K562 (cell line): ENCODE measurements around the gene CIAO3. TPM values are rescaled to one million over a fixed set of nuclear protein-coding genes. Genes with fewer than 3 reads are reported as not detected.

ENCODE experiments used
- BRF1 ChIP-seq: IDR thresholded peaks from 3 replicates; pipeline ENCODE4 v1.6.1; 2011; ENCODE audit warnings: borderline replicate concordance, mild to moderate bottlenecking; ENCODE audit not compliant: insufficient read length; ENCODE audit errors: extremely low read depth
- CBFA2T2 ChIP-seq: fragments of 450-650 bp; conservative IDR thresholded peaks from 2 replicates; pipeline ENCODE4 v1.6.1; 2017; ENCODE audit warnings: mild to moderate bottlenecking
- CHD2 ChIP-seq: IDR thresholded peaks from 2 replicates; pipeline ENCODE4 v1.6.1; 2011; ENCODE audit warnings: low read depth, low read length
- ID3 ChIP-seq, 2 experiments: fragments of 250-450 bp in 1 of 2; fragments of 450-650 bp in 1 of 2; sonication (Bioruptor Pico) in 1 of 2; IDR thresholded peaks; 2 replicates each; pipeline versions ENCODE4 v1.6.1 to v1.8.0; 2016 to 2021; ENCODE audit warnings: mild to moderate bottlenecking in 2 of 2, moderate library complexity in 2 of 2, missing compliant biosample characterization in 1 of 2, missing genetic modification characterization in 1 of 2
- IFI16 ChIP-seq: fragments of 250-450 bp; sonication (Bioruptor Pico); IDR thresholded peaks from 2 replicates; pipeline ENCODE4 v2.1.2; 2022; ENCODE audit warnings: mild to moderate bottlenecking, inconsistent platforms
- LARP7 ChIP-seq: fragments of 450-650 bp; IDR thresholded peaks from 2 replicates; pipeline ENCODE4 v1.6.1; 2016
- NFIX ChIP-seq: fragments of 250-450 bp; sonication (Bioruptor Pico); IDR thresholded peaks from 2 replicates; pipeline ENCODE4 v1.4.0; 2020; ENCODE audit warnings: low read depth, mild to moderate bottlenecking, moderate library complexity
- POU5F1 ChIP-seq: fragments of 150-350 bp; IDR thresholded peaks from 2 replicates; pipeline ENCODE4 v1.6.1; 2014; ENCODE audit warnings: borderline replicate concordance, low read length, low read depth, mild to moderate bottlenecking; ENCODE audit not compliant: partially characterized antibody
- PURB ChIP-seq: sonication (generic); formaldehyde crosslinking; IDR thresholded peaks from 2 replicates; pipeline ENCODE4 v1.9.0; 2021; ENCODE audit warnings: low read depth, mild to moderate bottlenecking, missing genetic modification reagents
- RBM14 ChIP-seq: fragments of 200-400 bp; formaldehyde crosslinking; IDR thresholded peaks from 2 replicates; pipeline ENCODE4 v1.6.1; 2018; ENCODE audit warnings: low read depth, mild to moderate bottlenecking, low read length, moderate library complexity, borderline replicate concordance; ENCODE audit not compliant: insufficient read depth
- RBM34 ChIP-seq: fragments of 200-400 bp; formaldehyde crosslinking; IDR thresholded peaks from 2 replicates; pipeline ENCODE4 v1.6.1; 2018; ENCODE audit warnings: low read length, borderline replicate concordance; ENCODE audit not compliant: insufficient read depth
- SRSF3 ChIP-seq: fragments of 200-400 bp; formaldehyde crosslinking; IDR thresholded peaks from 2 replicates; pipeline ENCODE4 v1.6.1; 2016; ENCODE audit warnings: mild to moderate bottlenecking, low read length, moderate library complexity; ENCODE audit not compliant: insufficient read depth
- SUPT5H ChIP-seq: fragments of 450-650 bp; IDR thresholded peaks from 2 replicates; pipeline ENCODE4 v1.6.1; 2016
- TAF15 ChIP-seq: fragments of 200-400 bp; formaldehyde crosslinking; IDR thresholded peaks from 2 replicates; pipeline ENCODE4 v1.6.1; 2017; ENCODE audit warnings: mild to moderate bottlenecking, low read depth, low read length, moderate library complexity
- TAF7 ChIP-seq: fragments of 450-650 bp; IDR thresholded peaks from 2 replicates; pipeline ENCODE4 v1.6.1; 2016; ENCODE audit warnings: missing genetic modification characterization, missing compliant biosample characterization
- TBL1XR1 ChIP-seq, 2 experiments: IDR thresholded peaks; 2 replicates each; pipeline ENCODE4 v1.6.1; 2012; ENCODE audit warnings: improper control_type of control experiment in 2 of 2, low read length in 2 of 2, mild to moderate bottlenecking in 1 of 2
- THRAP3 ChIP-seq: fragments of 450-650 bp; IDR thresholded peaks from 2 replicates; pipeline ENCODE4 v1.6.1; 2016; ENCODE audit warnings: mild to moderate bottlenecking, inconsistent platforms, borderline replicate concordance
- TSHZ1 ChIP-seq: fragments of 250-450 bp; sonication (Bioruptor Pico); IDR thresholded peaks from 2 replicates; pipeline ENCODE4 v1.4.0; 2020; ENCODE audit warnings: mild to moderate bottlenecking, moderate library complexity
- XRCC5 ChIP-seq: fragments of 200-400 bp; formaldehyde crosslinking; IDR thresholded peaks from 2 replicates; pipeline ENCODE4 v1.6.1; 2017; ENCODE audit warnings: low read depth, mild to moderate bottlenecking, low read length
- ZNF12 ChIP-seq: sonication (generic); formaldehyde crosslinking; IDR thresholded peaks from 2 replicates; pipeline ENCODE4 v1.4.0; 2020; ENCODE audit warnings: mild to moderate bottlenecking, missing genetic modification reagents
- ZNF277 ChIP-seq: fragments of 250-450 bp; sonication (Bioruptor Pico); IDR thresholded peaks from 2 replicates; pipeline ENCODE4 v1.8.0; 2022; ENCODE audit warnings: inconsistent platforms, mild to moderate bottlenecking, moderate library complexity, borderline replicate concordance
- polyA plus RNA-seq, 8 experiments: library from polyadenylated mRNA; depleted of rRNA in 4 of 8; stranded (reverse) in 5 of 8; unstranded in 3 of 8; fragments of >200 nt; fragmentation: Nextera tagmentation in 2 of 8; fragmentation: Illumina TruSeq in 1 of 8; extraction: Ambion mirVana in 2 of 8; extraction: Trizol in 1 of 8; gene quantifications; 2 replicates each; pipeline versions ENCODE4 v1.2.1 to v1.2.3, GENCODE V29; 2011 to 2014; ENCODE audit warnings: inconsistent platforms in 1 of 8, missing spikeins in 1 of 8
- total RNA-seq, 7 experiments: library from RNA; depleted of rRNA in 6 of 7; stranded (reverse); fragments of >200 nt in 6 of 7; fragmentation: Illumina TruSeq in 2 of 7; extraction: Trizol in 2 of 7; gene quantifications; 2 replicates each; pipeline versions ENCODE4 v1.2.1 to v1.2.3, GENCODE V29; 2011 to 2021; ENCODE audit warnings: low replicate concordance in 1 of 7
- TF ChIP-seq, protein P1 (sequence below): sonication (generic); formaldehyde crosslinking; IDR thresholded peaks from 2 replicates; pipeline ENCODE4 v1.8.1; 2022; ENCODE audit warnings: missing genetic modification reagents

The CIAO3 gene
- total and polyA plus RNA-seq, 9 of the 15 experiments (the other 6 are each of a cell fraction or from before 2014, with no cell fraction given) = 2.2 to 35.6 (median 18.7) TPM

GRCh38 chr16:740764-741505 lies at the start of gene CIAO3 (continued):
- TF ChIP-seq ZNF277 (CRISPR knock-in tag) (no peak), SUPT5H (peak; percentile 65), SRSF3 (no peak), PURB (no peak), CHD2 (peak; percentile 82), THRAP3 (no peak), RBM14 (no peak), NFIX (CRISPR knock-in tag) (no peak), XRCC5 (peak; percentile 47), RBM34 (no peak), TSHZ1 (CRISPR knock-in tag) (no peak), LARP7 (no peak), IFI16 (CRISPR knock-in tag) (no peak), TBL1XR1 (IDR thresholded peaks at IDR 0.05; ENCODE audit: low read length in 2 of 2) (no peak; a peak in 1 of 4 replicates), TAF15 (no peak), TAF7 (tag) (no peak; the same call in 1 of the 2 replicates), CBFA2T2 (no peak), ID3 (CRISPR knock-in tag; IDR thresholded peaks at IDR 0.05) (no peak), ID3 (tag; IDR thresholded peaks at IDR 0.05) (peak; percentile 86), BRF1 (no peak), POU5F1 (peak; percentile 97), ZNF12 (no peak)
- TF ChIP-seq, protein P1, sequence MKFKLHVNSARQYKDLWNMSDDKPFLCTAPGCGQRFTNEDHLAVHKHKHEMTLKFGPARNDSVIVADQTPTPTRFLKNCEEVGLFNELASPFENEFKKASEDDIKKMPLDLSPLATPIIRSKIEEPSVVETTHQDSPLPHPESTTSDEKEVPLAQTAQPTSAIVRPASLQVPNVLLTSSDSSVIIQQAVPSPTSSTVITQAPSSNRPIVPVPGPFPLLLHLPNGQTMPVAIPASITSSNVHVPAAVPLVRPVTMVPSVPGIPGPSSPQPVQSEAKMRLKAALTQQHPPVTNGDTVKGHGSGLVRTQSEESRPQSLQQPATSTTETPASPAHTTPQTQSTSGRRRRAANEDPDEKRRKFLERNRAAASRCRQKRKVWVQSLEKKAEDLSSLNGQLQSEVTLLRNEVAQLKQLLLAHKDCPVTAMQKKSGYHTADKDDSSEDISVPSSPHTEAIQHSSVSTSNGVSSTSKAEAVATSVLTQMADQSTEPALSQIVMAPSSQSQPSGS (CRISPR knock-in tag) = peak; percentile 90
